GM12874 (cell line): ENCODE results near the gene AATF.

Experiments
- TF ChIP-seq, protein P1 (sequence below): IDR thresholded peaks from 2 replicates; pipeline ENCODE4 v1.5.1; 2011; ENCODE audit warnings: low read depth, mild to moderate bottlenecking, control low read depth, low read length, moderate library complexity; ENCODE audit not compliant: insufficient read depth

The AATF gene

DNA sequence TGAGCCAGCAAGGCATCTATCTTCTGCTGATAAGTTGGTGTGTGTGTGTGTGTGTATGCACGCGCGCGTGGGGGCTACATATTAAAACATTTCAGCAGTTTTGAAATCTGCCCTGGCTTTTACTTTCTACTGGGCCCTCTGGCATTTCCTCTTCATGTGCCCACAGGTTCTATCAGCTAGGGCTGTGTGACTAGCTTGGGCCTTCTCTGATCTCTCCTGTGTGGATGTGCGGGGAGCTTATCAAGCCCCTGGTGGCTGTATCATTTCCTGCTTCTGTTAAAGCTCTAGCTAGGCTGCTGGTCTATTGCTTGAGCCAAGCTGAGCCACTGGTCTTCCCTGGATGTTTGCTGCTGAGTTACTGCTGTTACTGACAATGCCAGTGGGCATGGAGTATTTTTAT is 132.5 kb downstream of the AATF start:
- TF ChIP-seq, protein P1, sequence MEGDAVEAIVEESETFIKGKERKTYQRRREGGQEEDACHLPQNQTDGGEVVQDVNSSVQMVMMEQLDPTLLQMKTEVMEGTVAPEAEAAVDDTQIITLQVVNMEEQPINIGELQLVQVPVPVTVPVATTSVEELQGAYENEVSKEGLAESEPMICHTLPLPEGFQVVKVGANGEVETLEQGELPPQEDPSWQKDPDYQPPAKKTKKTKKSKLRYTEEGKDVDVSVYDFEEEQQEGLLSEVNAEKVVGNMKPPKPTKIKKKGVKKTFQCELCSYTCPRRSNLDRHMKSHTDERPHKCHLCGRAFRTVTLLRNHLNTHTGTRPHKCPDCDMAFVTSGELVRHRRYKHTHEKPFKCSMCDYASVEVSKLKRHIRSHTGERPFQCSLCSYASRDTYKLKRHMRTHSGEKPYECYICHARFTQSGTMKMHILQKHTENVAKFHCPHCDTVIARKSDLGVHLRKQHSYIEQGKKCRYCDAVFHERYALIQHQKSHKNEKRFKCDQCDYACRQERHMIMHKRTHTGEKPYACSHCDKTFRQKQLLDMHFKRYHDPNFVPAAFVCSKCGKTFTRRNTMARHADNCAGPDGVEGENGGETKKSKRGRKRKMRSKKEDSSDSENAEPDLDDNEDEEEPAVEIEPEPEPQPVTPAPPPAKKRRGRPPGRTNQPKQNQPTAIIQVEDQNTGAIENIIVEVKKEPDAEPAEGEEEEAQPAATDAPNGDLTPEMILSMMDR: no peak

DNA sequence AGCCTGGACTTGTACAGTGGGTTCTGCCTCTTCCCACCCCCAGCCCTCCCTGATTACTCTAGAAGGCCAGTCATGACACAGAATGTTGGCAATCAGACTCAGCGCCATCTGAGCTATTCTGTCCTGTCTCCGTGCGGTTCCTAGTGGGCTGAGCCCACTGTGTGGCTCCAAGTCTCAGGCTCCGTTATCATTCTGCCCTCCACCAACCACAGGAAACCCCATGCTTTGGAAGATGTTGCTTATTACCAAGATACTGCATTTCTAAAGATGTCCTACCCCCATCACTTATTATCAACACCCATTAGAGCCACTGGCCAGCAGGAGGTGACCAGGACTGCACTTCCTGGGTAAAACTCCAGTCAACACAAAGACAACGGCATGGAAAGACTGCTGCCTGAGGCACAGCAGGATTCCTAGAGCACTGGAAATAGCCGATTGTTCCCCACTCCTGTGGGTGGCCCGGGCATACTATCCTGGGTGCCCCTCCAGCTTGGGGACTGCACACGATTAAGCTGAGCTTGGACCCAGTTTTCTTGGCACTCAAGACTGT is 133.6 kb downstream of the AATF start:
- TF ChIP-seq, protein P1: no peak

DNA sequence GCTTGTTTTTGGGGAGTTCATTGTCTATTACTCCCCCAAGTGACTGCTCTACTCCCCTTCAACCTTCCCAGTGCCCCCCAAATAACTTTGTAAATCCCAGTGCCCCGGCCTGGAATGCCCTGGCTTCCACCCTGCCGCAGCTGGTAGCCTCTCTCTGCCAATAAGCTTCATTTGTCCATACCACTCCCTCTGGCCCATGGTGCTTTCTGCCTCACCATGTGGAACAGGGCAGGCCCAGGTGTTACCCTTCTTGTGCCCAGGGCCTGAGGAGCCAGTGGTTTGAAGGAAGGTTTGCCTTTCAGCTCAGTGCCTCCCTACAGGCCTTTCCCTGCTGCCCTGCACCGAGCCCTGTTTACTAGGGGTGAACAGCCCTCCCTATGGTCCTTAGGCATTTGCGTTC is 134.2 kb downstream of the AATF start:
- TF ChIP-seq, protein P1: no peak

DNA sequence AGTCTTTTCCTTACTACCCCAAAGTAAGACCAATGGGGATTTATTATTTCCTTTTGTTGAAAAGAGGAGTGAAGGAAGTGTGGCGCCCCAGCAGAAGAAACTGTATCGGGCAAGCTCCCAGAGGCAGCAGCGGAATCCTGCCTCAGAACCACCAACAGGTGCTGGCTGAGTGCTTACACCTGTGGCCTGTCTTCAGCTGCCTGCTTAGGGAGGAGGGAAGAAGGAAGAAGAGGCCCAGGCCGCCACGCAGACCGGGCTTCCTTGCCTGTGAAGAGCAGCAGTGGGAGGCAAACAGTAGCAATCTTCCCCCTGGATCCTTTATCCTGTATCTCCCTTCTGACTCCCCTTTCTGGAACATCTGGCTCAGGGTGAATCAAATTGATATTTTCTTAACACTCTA is 134.7 kb downstream of the AATF start:
- TF ChIP-seq, protein P1: no peak

DNA sequence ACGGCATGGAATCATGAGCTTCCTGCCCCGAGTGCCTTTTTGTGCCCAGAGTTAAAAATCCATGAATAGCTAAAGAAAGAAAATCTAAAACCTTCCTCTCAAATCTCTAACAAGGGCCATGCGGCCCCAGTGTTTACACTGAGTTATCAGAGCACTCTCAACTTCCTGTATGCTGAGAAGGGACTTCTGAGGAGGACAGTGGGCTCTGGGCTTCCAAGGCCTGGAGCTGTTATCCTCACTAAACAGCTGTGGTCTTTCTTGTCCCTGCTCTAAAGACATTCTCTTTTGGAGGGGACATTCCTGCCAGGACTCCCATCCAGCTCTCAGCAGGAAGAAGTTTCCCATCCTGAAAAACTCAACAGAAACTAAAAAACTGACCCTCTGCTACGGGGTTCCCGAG is 135.6 kb downstream of the AATF start:
- TF ChIP-seq, protein P1: no peak

DNA sequence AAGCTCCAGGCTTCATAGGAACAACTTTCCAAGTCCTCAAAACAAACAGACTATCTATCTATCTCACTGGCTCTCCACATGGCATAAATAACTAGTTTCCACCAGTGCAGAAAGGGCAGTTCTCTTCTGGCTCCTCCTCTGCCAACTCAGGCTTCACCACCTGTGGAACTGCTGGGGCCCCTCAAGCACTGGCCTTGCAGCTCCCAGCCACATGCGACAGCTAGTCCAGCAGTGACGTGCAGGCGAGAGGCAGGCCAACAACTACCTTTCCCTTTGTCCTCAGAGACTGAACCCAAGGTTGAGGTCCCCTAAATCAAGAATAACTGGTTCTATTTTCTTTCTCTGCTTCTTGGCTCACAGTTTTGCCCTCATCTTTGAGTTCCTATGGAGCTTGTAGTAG is 137.6 kb downstream of the AATF start:
- TF ChIP-seq, protein P1: no peak

DNA sequence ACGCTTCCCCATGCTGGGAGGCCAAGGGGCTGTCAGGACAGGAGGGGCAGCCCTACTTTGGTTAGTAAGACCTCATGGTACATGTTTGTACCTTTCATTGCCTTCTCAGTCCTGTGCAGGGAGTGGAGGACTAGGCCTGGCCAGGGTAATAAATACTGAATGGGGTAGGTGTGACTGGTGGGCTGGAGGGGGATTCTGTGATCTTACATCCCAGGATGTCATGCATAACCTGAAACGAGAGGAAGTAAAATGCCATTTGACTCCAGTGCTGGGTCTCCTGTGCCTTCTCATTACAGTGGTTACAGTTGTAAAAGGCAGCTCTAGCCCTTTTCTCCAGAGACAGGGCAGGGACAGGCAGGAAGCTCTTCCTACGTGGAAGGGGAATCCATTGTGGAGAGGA is 138.2 kb downstream of the AATF start:
- TF ChIP-seq, protein P1: no peak
